ENCODE data around the gene CCDC92.

CCDC92 gene

GRCh38 chr12:124018539-124018938 lies 45.9 kb upstream of the CCDC92 start:
- TF ChIP-seq, protein P1, sequence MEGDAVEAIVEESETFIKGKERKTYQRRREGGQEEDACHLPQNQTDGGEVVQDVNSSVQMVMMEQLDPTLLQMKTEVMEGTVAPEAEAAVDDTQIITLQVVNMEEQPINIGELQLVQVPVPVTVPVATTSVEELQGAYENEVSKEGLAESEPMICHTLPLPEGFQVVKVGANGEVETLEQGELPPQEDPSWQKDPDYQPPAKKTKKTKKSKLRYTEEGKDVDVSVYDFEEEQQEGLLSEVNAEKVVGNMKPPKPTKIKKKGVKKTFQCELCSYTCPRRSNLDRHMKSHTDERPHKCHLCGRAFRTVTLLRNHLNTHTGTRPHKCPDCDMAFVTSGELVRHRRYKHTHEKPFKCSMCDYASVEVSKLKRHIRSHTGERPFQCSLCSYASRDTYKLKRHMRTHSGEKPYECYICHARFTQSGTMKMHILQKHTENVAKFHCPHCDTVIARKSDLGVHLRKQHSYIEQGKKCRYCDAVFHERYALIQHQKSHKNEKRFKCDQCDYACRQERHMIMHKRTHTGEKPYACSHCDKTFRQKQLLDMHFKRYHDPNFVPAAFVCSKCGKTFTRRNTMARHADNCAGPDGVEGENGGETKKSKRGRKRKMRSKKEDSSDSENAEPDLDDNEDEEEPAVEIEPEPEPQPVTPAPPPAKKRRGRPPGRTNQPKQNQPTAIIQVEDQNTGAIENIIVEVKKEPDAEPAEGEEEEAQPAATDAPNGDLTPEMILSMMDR (IDR thresholded peaks at IDR 0.05) = no peak
- no peaks in the 10 kb centered on the region for H3K4me1 ChIP-seq (ENCODE audit: control insufficient read depth in 1 of 2, insufficient read depth in 1 of 2, low read depth in 1 of 2, low read length in 1 of 2)
- H3K27ac ChIP-seq = no peak overlapping the region
- no peaks in the 10 kb centered on the region for H3K27me3 ChIP-seq
- H3K36me3 ChIP-seq = no peaks in the 10 kb centered on the region
- no peaks in the 10 kb centered on the region for H3K9me3 ChIP-seq
- H3K4me3 ChIP-seq (ENCODE audit: low read depth in 1 of 2, low read length in 1 of 2) = no peak overlapping the region

DNA sequence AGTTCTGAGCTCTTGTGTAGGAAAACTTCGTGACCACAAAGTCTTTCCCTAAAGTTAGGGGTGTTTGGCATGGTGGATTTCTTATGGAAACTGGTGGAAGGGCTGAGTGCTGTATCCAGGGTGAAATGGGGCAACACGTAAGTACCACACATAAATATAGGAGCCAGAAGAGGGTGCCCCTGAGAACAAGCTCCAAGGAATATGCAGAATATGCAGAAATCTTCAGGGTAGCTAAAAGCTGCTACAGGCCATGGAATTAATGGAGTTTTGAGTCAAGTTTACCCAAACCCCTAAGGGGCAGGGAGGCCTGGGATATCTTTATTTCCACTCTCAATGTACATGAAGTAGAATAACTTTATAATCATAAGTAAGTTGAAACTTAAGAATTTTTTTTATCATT lies 44.4 kb upstream of the CCDC92 start:
- peaks cover 6% of the 10 kb centered on the region for H3K36me3 ChIP-seq
- H3K27ac ChIP-seq = no peak overlapping the region
- TF ChIP-seq, protein P1 (IDR thresholded peaks at IDR 0.05) = no peak
- H3K27me3 ChIP-seq = no peaks in the 10 kb centered on the region
- no peak overlapping the region for H3K4me3 ChIP-seq (ENCODE audit: low read depth in 1 of 2, low read length in 1 of 2)
- H3K9me3 ChIP-seq = no peaks in the 10 kb centered on the region
- H3K4me1 ChIP-seq (ENCODE audit: control insufficient read depth in 1 of 2, insufficient read depth in 1 of 2, low read depth in 1 of 2, low read length in 1 of 2) = no peaks in the 10 kb centered on the region

GRCh38 chr12:124015494-124016461 lies 43.1 kb upstream of the CCDC92 start:
- Histone ChIP-seq H3K27me3 (no peaks in the 10 kb centered on the region), H3K4me3 (ENCODE audit: low read depth in 1 of 2, low read length in 1 of 2) (no peak overlapping the region), H3K36me3 (peaks cover 7% of the 10 kb centered on the region), H3K27ac (no peak overlapping the region), H3K4me1 (ENCODE audit: control insufficient read depth in 1 of 2, insufficient read depth in 1 of 2, low read depth in 1 of 2, low read length in 1 of 2) (no peaks in the 10 kb centered on the region), H3K9me3 (no peaks in the 10 kb centered on the region)
- TF ChIP-seq, protein P1 (IDR thresholded peaks at IDR 0.05) = no peak

GRCh38 chr12:124013073-124013472 lies 40.4 kb upstream of the CCDC92 start:
- H3K27me3 ChIP-seq = no peaks in the 10 kb centered on the region
- TF ChIP-seq, protein P1 (IDR thresholded peaks at IDR 0.05) = no peak
- no peak overlapping the region for H3K27ac ChIP-seq
- peaks cover 2 to 4% of the 10 kb centered on the region in 2 experiments for H3K4me1 ChIP-seq (ENCODE audit: control insufficient read depth in 1 of 2, insufficient read depth in 1 of 2, low read depth in 1 of 2, low read length in 1 of 2)
- no peaks in the 10 kb centered on the region for H3K9me3 ChIP-seq
- H3K36me3 ChIP-seq = peaks cover 7% of the 10 kb centered on the region
- no peak overlapping the region for H3K4me3 ChIP-seq (ENCODE audit: low read depth in 1 of 2, low read length in 1 of 2)

- Histone ChIP-seq H3K4me3 (ENCODE audit: low read depth in 1 of 2, low read length in 1 of 2) (no peak overlapping the region), H3K27ac (no peak overlapping the region), H3K4me1 (ENCODE audit: control insufficient read depth in 1 of 2, insufficient read depth in 1 of 2, low read depth in 1 of 2, low read length in 1 of 2) (peaks cover 8 to 9% of the 10 kb centered on the region in 2 experiments), H3K9me3 (no peaks in the 10 kb centered on the region), H3K36me3 (peaks cover 7% of the 10 kb centered on the region), H3K27me3 (no peaks in the 10 kb centered on the region)
- TF ChIP-seq, protein P1 (IDR thresholded peaks at IDR 0.05) = no peak
These were observed 38.9 kb upstream of the CCDC92 start for GRCh38 chr12:124011435-124012115.
